KG1 (cell line): Measurements from ENCODE around the gene ROR1.

Experiments
- DNase-seq: peaks from one replicate; lab custom pipeline; 2025; lab: John Stamatoyannopoulos, UW

Gene ROR1

DNA sequence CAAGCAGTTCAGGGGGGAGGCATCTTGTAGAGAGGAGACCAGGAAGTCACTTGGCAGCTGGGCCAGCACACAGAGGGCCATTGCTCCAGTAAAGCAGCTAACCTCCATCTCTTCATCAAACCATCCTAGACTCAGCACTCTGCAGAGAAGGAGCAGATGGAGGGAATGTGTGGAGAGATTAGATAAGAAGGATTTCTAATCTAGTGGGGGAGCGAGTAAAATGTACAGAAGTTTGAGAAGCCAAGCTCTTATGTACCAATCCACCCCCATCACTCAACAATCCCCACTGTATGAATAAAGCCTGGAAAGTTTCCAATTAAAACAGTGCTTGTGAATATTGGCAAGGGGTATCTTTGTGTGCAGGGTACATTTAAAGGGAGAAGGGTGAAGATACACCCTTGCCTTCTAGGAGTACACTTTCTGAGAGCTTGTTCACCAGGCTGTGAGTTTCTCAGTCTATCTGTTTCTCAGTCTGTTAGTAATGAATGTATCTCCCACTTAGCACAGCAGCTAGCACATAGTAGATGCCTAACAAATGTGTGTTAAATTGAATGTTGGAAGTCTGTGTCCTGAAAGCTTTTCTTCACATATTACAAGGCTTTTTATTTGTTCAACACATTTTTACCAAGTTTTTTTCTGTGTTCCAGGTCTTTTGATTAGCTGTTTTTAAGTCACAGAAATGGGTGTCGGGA is 286.9 kb downstream of the ROR1 start:
- no peak for DNase-seq

DNA sequence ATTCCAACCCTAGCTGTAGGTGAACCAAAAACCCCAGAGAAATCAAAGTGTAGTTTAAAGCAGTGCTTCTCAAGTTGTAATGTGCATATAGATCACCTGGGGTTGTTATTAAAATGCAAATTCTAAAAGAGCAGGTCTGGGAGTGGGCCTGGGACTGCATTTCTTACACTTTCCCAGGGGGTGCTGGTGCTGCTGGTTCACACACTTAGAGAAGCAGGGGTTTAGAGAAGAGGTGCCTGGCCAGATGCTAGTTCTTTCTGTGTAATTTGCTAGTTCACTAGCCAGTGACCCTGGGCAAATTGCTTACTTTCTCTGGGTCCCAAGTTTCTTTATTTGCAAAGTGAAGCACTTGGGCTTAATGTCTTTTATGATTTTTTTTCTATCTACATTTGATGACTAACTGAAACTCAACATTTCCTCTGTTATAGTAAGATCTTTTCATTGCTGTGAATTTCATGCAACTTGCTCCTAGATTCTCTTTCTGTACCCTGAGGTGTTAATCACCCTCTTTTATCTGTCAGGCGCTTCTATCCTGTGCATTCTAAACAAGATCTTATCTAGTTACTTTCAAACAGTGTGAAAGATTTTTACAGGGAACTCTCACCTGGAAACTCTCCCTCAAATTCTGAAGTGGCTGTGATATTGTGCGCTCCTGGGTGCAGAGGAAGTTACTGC is 287.8 kb downstream of the ROR1 start:
- no peak for DNase-seq

DNA sequence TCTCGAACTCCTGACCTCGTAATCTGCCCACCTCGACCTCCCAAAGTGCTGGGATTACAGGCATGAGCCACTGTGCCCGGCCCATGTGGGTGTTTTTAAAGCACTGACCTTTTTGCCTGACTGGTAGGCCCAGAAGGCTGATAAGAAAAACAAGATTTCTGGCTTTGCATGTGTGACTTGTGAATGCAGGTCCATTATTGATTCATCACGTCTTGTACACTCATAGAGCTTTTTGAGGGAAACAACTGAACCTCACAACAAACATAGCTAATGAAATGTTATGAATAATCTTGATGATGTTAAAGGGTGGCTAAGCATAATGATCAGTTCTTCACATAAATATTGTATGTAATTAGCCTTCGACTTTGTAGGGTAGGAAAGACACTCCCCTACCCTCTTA is 288.7 kb downstream of the ROR1 start:
- DNase-seq = no peak

GRCh38 chr1:64062941-64063581 is 289.2 kb downstream of the ROR1 start:
- no peak for DNase-seq

- DNase-seq = no peak
Measured at GRCh38 chr1:64065571-64065970, 291.8 kb downstream of the ROR1 start.

GRCh38 chr1:64072089-64072793 is 298.4 kb downstream of the ROR1 start:
- no peak for DNase-seq

GRCh38 chr1:64073705-64074104 is 299.9 kb downstream of the ROR1 start:
- no peak for DNase-seq

DNA sequence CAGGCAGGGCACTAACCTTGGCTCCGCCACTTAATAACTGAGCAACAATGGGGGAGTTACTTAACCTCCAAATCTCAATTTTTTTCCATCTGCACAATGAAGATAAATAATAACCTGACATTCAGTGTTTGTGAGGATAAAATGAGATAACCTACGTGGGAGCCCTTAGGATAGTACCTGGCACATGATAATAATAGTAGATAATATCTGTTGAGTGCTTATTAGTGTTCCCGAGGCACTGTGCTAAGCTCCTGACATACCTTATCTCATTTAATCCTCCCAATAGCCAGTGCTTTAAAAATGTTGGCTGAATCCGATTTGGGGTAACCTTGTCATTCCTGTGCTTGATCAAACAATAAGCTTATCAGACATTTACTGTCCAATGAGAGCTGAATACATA is 300.9 kb downstream of the ROR1 start:
- DNase-seq = no peak

GRCh38 chr1:64077281-64077940 is 303.6 kb downstream of the ROR1 start:
- DNase-seq = no peak

- DNase-seq = no peak
Measured at GRCh38 chr1:64080941-64081562, 307.2 kb downstream of the ROR1 start.

DNA sequence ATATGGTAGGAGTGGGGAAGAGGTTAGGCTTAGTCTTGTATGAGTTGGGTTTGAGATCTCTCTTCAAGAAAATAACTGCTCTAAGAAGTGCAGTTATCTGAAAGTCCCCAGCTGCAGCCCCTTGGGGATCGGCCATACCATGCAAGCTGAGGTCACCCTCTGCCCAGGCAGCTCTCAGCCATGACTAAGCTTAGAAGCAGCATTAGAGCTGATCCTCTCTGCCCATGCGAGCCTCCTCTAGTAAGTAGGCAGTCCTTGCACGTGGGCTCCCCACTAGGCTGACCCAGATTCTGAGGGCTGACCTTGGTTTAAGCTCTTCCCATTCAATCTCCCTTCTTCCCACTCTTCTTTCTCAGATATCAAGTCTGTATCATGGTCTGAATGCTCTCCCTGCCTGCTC is 308.6 kb downstream of the ROR1 start:
- DNase-seq = no peak

DNA sequence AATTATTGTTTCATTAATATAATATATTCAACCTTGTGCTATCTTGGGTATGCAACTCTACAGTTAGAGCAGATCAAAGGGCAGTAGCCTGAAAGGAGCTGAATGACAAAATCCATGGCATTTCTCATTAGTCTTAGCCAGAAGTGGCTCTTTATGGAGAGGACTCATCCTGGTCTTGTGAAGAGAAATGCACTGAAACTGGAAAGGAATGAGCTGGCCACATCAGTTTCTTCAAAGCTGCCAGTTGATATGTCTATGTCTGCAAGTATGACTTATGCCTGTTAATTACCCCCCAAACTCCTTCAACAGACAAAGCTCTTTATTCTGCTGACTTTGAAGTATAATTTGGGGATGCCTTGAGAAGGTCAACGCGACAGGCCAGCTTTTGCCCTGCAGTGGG is 310.6 kb downstream of the ROR1 start:
- no peak for DNase-seq

DNA sequence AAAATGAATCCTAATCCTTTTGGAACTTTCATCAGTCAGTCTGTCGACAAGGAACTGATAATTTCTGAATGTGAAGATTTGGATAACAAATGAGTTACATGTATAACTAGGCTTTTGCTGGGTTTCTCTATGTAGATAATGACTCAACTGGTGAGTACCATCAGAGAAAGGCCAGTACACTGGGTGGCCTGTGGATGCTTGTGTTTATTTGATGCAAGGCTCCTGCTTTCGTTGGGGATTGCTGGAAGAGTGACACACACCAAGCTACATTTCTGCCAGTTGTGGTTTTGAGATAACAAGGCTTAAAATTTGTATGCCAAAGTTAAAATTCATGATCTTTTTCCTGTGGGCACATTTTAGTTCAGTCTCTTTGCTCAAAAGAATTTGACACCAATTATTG is 314.0 kb downstream of the ROR1 start:
- DNase-seq = no peak

- no peak for DNase-seq
Measured at GRCh38 chr1:64090436-64090835, 316.6 kb downstream of the ROR1 start.

GRCh38 chr1:64092851-64093371 is 319.1 kb downstream of the ROR1 start:
- no peak for DNase-seq

DNA sequence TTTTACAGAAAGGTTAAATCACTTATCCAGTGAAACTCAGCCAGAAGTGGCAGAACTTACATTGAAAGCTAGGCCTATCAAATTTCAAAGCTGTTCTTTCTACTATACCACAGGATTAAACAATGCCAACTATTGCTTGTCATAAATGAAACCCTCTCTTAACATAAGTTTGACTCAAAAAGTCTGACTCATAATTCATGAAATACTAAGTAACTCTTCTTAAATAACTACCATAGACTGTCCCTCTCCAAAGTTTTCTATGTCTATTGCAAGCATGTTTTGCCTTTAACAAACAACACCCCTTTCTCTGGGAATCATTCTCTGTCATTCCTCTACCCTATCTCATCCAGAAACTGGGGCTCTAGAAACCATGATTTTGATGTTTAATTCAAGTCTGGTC is 320.1 kb downstream of the ROR1 start:
- no peak for DNase-seq

DNA sequence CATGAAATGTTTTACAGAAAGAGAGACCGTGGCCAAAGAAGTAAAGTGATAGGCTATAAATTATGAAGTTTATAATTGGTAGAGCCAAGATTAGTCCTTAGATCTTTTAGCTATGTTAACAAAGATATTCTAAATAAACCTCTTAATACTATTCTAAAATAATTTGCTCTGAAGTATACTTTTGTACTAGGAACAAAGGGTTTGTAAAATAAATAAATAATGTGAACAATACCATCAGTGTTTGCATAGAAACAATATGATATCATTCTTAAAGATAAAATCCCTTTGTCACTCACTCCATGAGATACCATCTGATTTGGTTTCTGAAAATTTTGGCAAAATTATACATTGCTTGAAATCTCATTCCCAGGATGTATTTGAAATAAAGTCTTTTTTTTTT is 322.0 kb downstream of the ROR1 start:
- DNase-seq = no peak

GRCh38 chr1:64097859-64098258 is 324.0 kb downstream of the ROR1 start:
- no peak for DNase-seq

DNA sequence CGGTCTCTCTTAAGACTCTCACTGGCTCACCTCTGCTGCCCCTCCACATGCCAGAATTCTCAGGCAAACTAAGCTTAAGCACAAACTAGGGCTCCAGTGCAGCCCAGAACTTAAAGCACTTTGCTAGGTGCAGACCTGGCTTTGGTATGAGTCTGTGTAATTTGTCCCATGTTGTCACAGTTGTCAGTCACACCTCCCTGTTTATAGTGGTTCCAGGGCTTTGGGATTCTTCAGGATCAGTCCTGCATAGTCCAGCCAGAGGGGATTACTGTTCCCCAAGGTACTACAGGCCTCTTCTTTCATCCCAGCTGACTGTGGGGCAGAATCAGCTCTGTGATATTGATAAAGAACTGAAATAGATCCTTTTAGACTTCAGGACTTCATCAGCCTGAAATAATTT is 324.6 kb downstream of the ROR1 start:
- DNase-seq = no peak

DNA sequence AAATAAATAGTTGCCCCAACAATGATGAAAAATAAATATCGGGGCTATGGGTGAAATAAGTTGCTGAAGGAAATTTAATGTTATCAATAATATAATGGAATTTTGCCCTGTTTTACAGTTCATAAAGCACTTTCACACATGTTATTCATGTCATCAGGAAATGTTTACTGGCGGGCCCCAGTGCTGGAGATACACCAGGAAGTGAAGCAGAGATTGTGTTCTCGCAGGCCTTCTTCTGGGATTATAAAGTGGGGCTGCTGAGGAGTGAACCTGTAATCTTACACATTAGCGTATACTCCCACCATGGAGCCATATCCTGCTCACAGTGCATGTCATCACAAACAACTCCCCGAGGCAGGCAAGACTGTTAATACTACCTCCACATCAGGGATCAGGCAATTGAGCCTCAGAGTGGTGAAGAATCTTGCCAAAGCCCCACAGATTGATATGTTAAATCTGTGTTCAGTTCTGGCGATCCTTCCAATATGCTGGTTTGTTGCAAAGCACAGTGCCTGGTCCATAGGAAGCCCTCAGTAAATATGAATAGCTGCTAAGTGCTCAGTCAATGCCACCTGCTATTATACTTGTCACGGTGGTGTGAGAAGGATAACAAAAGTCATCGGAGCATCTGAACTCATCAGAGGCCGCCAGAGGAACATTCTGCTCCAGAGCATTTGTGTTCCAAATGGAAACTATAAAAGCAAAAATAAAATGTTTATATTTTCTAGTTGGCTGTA is 325.2 kb downstream of the ROR1 start:
- no peak for DNase-seq

GRCh38 chr1:64100791-64101190 is 327.0 kb downstream of the ROR1 start:
- no peak for DNase-seq
